IPS DF 4.7 (cell line): ENCODE results near the gene UBE2R2.
"Not testable (repeated sequence)": the region's sequence is repeated elsewhere in the genome, so short reads cannot be mapped to it uniquely, and the experiment has no call there.

Experiments used
- DNase-seq: peaks from one replicate; pipeline ENCODE4 v3.0.0-alpha.2; 2013; ENCODE audit warnings: low spot score; ENCODE audit errors: extremely low read depth

Gene UBE2R2

GRCh38 chr9:33816327-33817252, at the start of gene UBE2R2:
UBE2R2 (plus strand) TSS chr9:33817160; CDS start chr9:33817758, 598 bp downstream.
- DNase-seq, result no peak

DNA sequence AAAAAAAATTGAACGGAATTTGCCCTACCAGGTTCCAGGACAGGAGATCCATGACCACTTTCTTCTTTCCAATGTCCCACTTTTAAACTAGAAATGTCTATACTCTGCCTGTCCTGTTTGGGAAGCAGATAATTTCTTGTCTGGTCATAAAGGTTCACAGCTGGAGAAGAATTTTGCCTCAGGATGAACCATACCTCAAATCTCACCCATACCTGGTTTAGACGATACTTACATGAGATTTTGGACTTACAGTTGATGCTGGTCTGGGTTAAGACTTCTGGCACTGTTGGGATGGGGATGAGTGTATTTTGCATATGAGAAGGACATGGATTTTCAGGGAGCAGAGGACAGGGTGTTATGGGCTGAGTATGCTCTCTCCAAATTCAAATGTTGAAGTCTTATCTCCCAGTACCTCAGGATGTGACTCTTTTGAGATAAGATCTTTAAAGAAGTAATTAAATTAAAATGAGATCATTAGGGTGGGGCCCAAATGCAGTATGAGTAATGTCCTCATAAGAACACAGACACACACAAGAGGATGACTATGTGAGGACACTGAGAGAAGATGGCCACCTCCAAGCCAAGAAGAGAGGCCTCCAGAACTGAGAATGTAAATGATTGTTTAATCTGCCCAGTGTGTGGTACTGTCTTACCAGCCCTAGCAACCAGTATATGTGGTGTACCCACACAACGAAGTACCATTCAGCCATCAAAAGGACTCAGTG, 46.6 kb upstream of the UBE2R2 start:
- DNase-seq, result not testable (repeated sequence)

DNA sequence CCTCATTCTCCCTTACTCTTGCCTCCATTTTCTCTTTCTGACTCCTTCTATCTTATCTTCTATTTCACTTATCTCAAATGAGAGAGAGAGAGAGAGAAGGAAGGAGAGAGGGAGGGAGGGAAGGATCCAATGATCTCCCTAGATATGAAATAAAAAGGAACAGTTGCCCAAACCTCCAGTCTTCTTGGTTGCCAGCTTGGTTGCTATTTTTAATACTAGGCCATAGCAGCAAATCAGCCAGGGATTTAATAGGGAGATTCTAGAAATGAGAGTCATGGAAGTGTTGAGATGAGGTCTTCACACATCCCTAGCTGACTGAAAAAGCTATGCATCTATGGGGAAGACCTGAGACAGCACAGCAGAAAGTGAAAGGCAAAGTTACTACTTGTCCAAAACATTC, 43.8 kb upstream of the UBE2R2 start:
- not testable (repeated sequence) for DNase-seq

DNA sequence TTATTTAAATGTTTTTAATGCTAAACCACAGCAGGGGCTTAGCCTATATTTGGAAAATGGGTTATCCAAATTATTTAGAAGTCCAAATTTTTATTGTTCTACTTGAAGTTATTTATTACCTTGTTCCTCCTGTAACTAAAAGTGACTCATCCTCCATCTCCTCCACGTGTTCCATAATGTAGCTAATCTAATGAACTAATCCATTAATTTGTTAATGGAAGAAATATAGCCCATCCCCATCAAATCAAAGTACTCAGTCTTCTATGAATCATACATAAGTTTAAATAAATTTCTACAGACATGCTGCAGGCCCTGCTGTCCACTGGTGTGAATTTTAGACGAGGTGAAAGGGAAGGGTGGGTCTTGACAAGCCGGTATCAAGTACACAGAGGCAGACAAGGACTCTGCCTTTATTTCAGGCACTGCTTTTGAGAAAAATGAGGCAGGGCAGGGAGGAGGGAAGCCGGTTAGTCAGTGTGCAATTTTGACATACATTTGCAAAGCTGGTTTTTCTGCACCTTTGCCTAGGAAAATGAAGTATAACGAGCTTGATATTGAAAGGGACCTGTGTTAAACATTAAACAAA, 42.8 kb upstream of the UBE2R2 start:
- DNase-seq, result not testable (repeated sequence)

DNA sequence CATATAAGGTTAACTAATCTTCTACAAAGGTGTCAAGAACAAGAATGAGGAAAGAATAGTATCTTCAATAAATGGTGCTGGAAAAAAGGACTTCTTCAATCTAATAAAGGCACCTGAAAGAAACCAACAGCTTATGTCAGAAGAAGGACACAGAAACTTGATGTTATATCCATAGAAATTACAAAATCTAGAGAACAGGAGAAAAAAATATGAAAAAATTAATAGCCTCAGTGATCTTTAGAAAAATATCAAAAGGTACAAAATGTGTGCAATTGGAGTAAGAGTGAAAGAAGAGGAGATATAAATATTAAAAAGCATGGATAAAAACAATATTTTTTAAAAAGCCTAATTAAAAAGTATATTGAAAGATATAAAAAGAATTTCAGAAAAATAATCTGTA, 40.4 kb upstream of the UBE2R2 start:
- DNase-seq, result no peak

GRCh38 chr9:33778700-33779351, 38.1 kb upstream of the UBE2R2 start:
- DNase-seq, result no peak

DNA sequence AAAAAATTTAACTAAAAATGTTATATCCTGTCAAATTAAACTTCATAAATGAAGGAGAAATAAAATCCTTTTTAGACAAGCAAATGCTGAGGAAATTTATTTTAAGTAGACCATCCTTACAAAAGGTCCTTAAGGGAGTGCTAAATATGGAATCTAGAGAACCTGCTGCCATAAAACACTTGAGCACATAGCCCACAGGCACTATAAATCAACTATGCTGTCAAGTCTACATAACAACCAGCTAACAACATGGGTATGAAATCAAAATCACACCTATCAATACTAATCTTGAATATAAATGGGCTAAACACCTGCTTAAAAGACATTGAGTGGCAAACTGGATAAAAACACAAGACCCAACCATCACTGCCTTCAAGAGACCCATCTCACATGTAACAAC, 36.7 kb upstream of the UBE2R2 start:
- no peak for DNase-seq

GRCh38 chr9:33781736-33782135, 35.2 kb upstream of the UBE2R2 start:
- no peak for DNase-seq

DNA sequence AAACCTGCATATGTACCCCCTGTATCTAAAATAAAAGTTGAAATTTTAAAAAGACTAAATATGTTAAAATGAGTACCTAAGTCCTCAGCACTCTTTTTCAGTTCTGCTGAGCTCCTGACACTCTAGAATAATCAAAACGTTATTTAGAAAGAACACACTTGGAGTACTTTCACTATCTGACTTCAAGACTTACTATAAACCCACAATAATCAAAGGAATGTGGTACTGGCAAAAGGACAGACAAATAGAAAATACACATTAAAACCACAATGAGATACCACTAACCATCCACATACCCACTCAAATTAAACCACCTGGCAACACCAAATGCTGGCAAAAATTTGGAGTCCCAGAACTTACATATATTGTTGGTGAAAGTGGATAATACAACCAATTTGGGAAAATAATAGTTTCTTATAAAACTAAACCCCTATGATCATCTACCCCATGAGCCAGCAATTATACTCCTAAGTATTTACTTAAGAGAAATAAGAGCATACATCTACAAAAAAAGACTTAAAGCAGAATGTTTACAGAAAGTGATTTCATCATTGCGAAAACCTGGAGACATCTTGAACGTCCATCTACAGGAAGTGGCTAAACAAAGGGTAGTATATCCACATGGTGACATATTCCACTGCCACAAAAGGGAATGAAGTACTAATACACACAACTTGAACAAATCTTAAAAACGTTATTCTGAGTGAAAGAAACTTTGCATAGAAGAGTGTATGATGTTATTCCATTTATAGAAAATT, 34.4 kb upstream of the UBE2R2 start:
- DNase-seq, result no peak

DNA sequence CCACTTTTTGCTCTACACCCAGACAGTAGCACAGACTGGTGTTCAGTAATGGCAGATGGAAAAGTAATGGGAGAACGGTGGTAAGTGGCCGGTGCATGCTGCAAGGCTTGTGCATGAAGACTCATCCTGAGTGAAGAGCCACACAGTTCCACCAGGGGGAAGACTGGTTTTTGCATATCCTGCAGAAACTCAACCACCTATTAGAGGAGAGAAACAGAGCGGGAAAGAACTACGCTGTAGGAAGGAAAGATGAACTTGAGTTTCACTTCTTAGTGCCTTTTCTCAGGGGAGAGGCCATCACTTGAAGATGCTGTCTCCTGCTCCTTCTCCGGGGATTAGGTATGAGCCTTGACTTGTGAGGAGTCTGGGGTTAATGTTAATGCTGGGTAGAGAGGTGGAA, 31.0 kb upstream of the UBE2R2 start:
- DNase-seq, result no peak

- DNase-seq, result no peak
Measured at GRCh38 chr9:33786681-33787080, 30.3 kb upstream of the UBE2R2 start.

DNA sequence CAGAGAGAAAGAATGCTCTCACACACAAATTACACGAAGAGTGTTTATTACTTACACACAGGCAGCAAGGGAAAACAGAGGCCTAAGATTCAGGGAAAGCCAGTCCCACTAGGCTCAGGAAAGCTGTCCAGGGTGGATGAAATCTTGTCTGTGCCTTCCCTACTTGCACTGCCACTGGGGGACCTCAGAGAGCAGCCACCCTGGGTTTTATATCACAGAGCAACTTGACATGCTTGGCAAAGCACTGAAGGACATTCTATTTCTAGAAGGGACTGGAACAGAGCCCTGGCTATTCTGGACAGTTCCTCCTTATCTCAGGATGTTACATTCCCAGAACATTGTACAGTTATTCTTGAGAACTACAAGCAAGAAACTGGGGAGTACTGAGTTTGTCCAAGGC, 29.1 kb upstream of the UBE2R2 start:
- DNase-seq, result no peak

- not testable (repeated sequence) for DNase-seq
Measured at GRCh38 chr9:33789429-33789828, 27.5 kb upstream of the UBE2R2 start.

- no peak for DNase-seq
Measured at GRCh38 chr9:33791117-33791516, 25.8 kb upstream of the UBE2R2 start.

- not testable (repeated sequence) for DNase-seq
Measured at GRCh38 chr9:33793496-33793895, 23.5 kb upstream of the UBE2R2 start.

- DNase-seq, result no peak
Measured at GRCh38 chr9:33794560-33794959, 22.4 kb upstream of the UBE2R2 start.

- DNase-seq, result no peak
Measured at GRCh38 chr9:33795281-33795680, 21.7 kb upstream of the UBE2R2 start, which contains the start of gene PRSS3. PRSS3 (plus strand) TSS chr9:33795561; CDS start chr9:33795574, 13 bp downstream.

GRCh38 chr9:33795819-33796218, 21.1 kb upstream of the UBE2R2 start:
- no peak for DNase-seq

DNA sequence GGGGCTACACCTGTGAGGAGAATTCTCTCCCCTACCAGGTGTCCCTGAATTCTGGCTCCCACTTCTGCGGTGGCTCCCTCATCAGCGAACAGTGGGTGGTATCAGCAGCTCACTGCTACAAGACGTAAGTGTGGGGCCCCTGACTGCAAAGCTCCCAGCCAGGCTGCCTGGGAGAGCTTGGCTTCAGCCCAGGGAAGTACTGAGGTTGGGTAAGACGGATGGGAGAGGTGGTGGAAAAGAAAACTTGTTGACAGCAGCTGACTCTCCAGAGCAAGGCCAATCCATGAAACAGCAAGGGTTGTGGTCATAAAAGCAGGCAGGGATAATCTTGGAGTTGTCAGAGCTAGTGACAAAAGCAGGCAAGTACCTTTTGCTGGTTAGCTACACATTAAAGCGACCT, 20.3 kb upstream of the UBE2R2 start:
- DNase-seq, result not testable (repeated sequence)

DNA sequence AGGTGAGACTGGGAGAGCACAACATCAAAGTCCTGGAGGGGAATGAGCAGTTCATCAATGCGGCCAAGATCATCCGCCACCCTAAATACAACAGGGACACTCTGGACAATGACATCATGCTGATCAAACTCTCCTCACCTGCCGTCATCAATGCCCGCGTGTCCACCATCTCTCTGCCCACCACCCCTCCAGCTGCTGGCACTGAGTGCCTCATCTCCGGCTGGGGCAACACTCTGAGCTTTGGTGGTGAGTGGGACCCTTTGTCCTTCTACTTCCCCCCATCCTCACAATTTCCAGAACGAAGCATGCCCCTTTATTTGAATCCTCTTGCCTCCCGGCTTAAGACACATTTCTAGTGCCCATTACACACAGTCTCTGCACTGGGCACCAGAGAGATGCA, 19.1 kb upstream of the UBE2R2 start:
- no peak for DNase-seq

GRCh38 chr9:33798545-33798944, 18.4 kb upstream of the UBE2R2 start:
- DNase-seq, result no peak
